ENCODE data around the gene DHCR7. TPM values are rescaled to one million over a fixed set of nuclear protein-coding genes. Genes with fewer than 3 reads are reported as not detected.

DHCR7 gene
- polyA plus RNA-seq, 2 of the 4 experiments (the other 2 are of a cell fraction): 44.2 to 82.2 TPM

- CTCF ChIA-PET: interaction anchor here (1.4 kb wide), 1 partner anchor 13 kb away, joined by 4 read pairs; no protein-coding TSS in a partner anchor
- FAIRE-seq: no peak
Measured at GRCh38 chr11:71407356-71407755, 40.8 kb downstream of the DHCR7 start.

DNA sequence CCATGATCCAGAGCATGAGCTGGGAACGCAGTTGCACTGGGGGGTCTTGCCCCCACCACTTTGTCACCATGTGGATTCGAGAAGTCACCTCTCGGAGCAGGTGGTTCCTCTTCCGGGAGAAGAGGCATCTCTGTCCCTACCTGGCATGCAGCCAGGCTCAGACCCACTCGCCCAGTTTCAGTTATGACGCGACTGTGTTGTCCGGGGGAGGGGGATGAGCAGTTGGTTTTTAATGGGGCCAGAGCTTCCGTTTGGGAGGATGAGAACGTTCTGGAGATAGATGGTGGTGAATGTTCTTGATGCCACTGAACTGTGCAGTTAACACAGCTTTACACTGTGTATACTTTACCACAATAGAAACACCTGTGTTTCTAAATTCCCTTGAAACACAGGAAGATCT, 41.5 kb downstream of the DHCR7 start:
- no peak for TF ChIP-seq E2F6 (IDR thresholded peaks at IDR 0.05; ENCODE audit: borderline replicate concordance, low read depth)
- TF ChIP-seq NFE2L2 (conservative IDR thresholded peaks at IDR 0.05; ENCODE audit: low read length): no peak
- no peak for TF ChIP-seq CHD4 (IDR thresholded peaks at IDR 0.05; ENCODE audit: borderline replicate concordance)
- TF ChIP-seq JUNB (IDR thresholded peaks at IDR 0.05): no peak
- no peak for TF ChIP-seq POLR2AphosphoS2 (conservative IDR thresholded peaks at IDR 0.05; ENCODE audit: low read length)
- TF ChIP-seq, protein P1, sequence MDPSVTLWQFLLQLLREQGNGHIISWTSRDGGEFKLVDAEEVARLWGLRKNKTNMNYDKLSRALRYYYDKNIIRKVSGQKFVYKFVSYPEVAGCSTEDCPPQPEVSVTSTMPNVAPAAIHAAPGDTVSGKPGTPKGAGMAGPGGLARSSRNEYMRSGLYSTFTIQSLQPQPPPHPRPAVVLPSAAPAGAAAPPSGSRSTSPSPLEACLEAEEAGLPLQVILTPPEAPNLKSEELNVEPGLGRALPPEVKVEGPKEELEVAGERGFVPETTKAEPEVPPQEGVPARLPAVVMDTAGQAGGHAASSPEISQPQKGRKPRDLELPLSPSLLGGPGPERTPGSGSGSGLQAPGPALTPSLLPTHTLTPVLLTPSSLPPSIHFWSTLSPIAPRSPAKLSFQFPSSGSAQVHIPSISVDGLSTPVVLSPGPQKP (IDR thresholded peaks at IDR 0.05; ENCODE audit: low read depth, low read length): no peak
- TF ChIP-seq HOXB13 (CRISPR knock-in tag; IDR thresholded peaks at IDR 0.05; ENCODE audit: low read depth): no peak
- TF ChIP-seq EHMT2 (IDR thresholded peaks at IDR 0.05; ENCODE audit: low read depth): no peak
- TF ChIP-seq ZNF302 (CRISPR knock-in tag; IDR thresholded peaks at IDR 0.05): no peak
- ATAC-seq (no peak), FAIRE-seq (no peak), DNase-seq (ENCODE audit: low read depth in 1 of 2, low spot score in 1 of 2) (no peak)
- CTCF ChIA-PET: interaction anchor here (0.7 to 2.6 kb wide), 3 partner anchors 9 to 13 kb away, joined by 3 to 5 read pairs (median 4); no protein-coding TSS in a partner anchor
- 69% methylated on average over 10 of the region's 10 CpGs for WGBS (ENCODE audit: missing lambda C conversion rate)
- Histone ChIP-seq H3K27ac (no peak overlapping the region), H3K9me3 (peaks cover 5% of the 10 kb centered on the region), H3K4me3 (no peak overlapping the region), H3K4me2 (no peak overlapping the region), H3K4me1 (no peaks in the 10 kb centered on the region)
- POLR2A ChIA-PET: no interaction called here

More at GRCh38 chr11:71407356-71407755, 40.8 kb downstream of the DHCR7 start:
- POLR2A ChIA-PET: no interaction called here
- no peak for DNase-seq (ENCODE audit: low read depth in 1 of 2, low spot score in 1 of 2)
- no peak for ATAC-seq
- Histone ChIP-seq H3K4me2 (no peak overlapping the region), H3K4me3 (no peak overlapping the region), H3K27ac (no peak overlapping the region), H3K9me3 (peaks cover 5% of the 10 kb centered on the region), H3K4me1 (no peaks in the 10 kb centered on the region)
- WGBS (ENCODE audit: missing lambda C conversion rate): 100% methylated on average over 6 of the region's 15 CpGs
- TF ChIP-seq E2F6 (IDR thresholded peaks at IDR 0.05; ENCODE audit: borderline replicate concordance, low read depth) (no peak), KDM5A (IDR thresholded peaks at IDR 0.05) (no peak), MYC (IDR thresholded peaks at IDR 0.05; ENCODE audit: borderline replicate concordance, low read length) (no peak), NR3C1 (IDR thresholded peaks at IDR 0.05) (no peak), TP53 (CRISPR knock-in tag; IDR thresholded peaks at IDR 0.05) (no peak), JUN (IDR thresholded peaks at IDR 0.05) (no peak), SREBF2 (IDR thresholded peaks at IDR 0.05) (no peak), NPAS2 (CRISPR knock-in tag; IDR thresholded peaks at IDR 0.05; ENCODE audit: borderline replicate concordance) (no peak), FOSB (CRISPR knock-in tag; IDR thresholded peaks at IDR 0.05) (no peak), FOXS1 (CRISPR knock-in tag; IDR thresholded peaks at IDR 0.05) (no peak), HMGXB4 (CRISPR knock-in tag; IDR thresholded peaks at IDR 0.05; ENCODE audit: borderline replicate concordance) (no peak), TFCP2L1 (CRISPR knock-in tag; IDR thresholded peaks at IDR 0.05) (no peak), MAZ (IDR thresholded peaks at IDR 0.05; ENCODE audit: borderline replicate concordance, low read depth, low read length) (no peak), GATA3 (IDR thresholded peaks at IDR 0.05; ENCODE audit: borderline replicate concordance) (no peak), EHMT2 (IDR thresholded peaks at IDR 0.05; ENCODE audit: low read depth) (no peak), ZFP36 (IDR thresholded peaks at IDR 0.05; ENCODE audit: borderline replicate concordance, partially characterized antibody) (no peak), HOXB13 (CRISPR knock-in tag; IDR thresholded peaks at IDR 0.05; ENCODE audit: low read depth) (no peak), HOXB5 (CRISPR knock-in tag; IDR thresholded peaks at IDR 0.05) (no peak)
- TF ChIP-seq, protein P1 (IDR thresholded peaks at IDR 0.05; ENCODE audit: low read depth, low read length): no peak
- TF ChIP-seq, protein P2, sequence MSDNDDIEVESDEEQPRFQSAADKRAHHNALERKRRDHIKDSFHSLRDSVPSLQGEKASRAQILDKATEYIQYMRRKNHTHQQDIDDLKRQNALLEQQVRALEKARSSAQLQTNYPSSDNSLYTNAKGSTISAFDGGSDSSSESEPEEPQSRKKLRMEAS (IDR thresholded peaks at IDR 0.05): no peak
